K562 (cell line): Measurements from ENCODE around the gene BMP15. TPM values are rescaled to one million over a fixed set of nuclear protein-coding genes. Genes with fewer than 3 reads are reported as not detected.

ENCODE experiments used
- ATAC-seq: fragments of 200-7000 bp; cut with Tn5 transposase; 3 replicates; pipeline ENCODE4 v1.9.1; 2020; ENCODE audit warnings: moderate library complexity
- BruUV-seq: library from RNA; stranded (reverse); fragments of 400-500 nt; replicated peaks from 2 replicates; lab custom pipeline; 2021; lab: Mats Ljungman, UMichigan
- CTCF ChIA-PET: fragments of 300-600 bp; formaldehyde crosslinking; extraction: SDS; loops from one replicate; lab custom pipeline; 2021; ENCODE audit warnings: low intra/inter-chr PET ratio; lab: Yijun Ruan, JAX
- POLR2A ChIA-PET: fragments of 300-600, 350-650 bp; sonication (Branson Sonifier 250); formaldehyde crosslinking; extraction: SDS; loops from one replicate; lab custom pipeline; 2021; ENCODE audit warnings: antibody characterized with exemption, inconsistent platforms; lab: Yijun Ruan, JAX
- DNase-seq, 4 experiments: peaks; one replicate each; pipeline versions ENCODE4 v3.0.0 to v3.0.0-alpha.2; 2011 to 2018; ENCODE audit warnings: low spot score in 3 of 4, mixed read lengths in 3 of 4; ENCODE audit errors: extremely low read depth in 1 of 4
- FAIRE-seq: peaks from 2 replicates; lab custom pipeline; 2011; peaks lifted over from hg19 to GRCh38; lab: Jason Lieb, UNC
- H2AFZ ChIP-seq: 2 replicates; pipeline ENCODE4 v1.6.0; 2011; ENCODE audit warnings: low read depth, low read length, control low read depth, inconsistent platforms
- H3K27ac ChIP-seq: fragments of 200-600 bp; 3 replicates; pipeline ENCODE4 v1.8.0; 2011; ENCODE audit warnings: low read depth, mild to moderate bottlenecking, control low read depth, inconsistent platforms, low read length, moderate library complexity, mixed read lengths; ENCODE audit errors: extremely low read depth
- H3K27me3 ChIP-seq, 2 experiments: fragments of 300-600 bp in 1 of 2; 2 replicates in 1 of 2; 3 replicates in 1 of 2; pipeline versions ENCODE4 v1.6.0 to v1.8.0; 2011; ENCODE audit warnings: inconsistent platforms in 2 of 2, low read length in 2 of 2, mild to moderate bottlenecking in 1 of 2, mixed read lengths in 1 of 2, moderate library complexity in 1 of 2; ENCODE audit not compliant: control insufficient read depth in 2 of 2, insufficient read depth in 2 of 2
- H3K36me3 ChIP-seq: fragments of 300-600 bp; 3 replicates; pipeline ENCODE4 v1.8.0; 2011; ENCODE audit warnings: mild to moderate bottlenecking, low read length, inconsistent platforms; ENCODE audit not compliant: control insufficient read depth, insufficient read depth
- H3K4me1 ChIP-seq, 2 experiments: fragments of 200-600 bp in 1 of 2; replicated peaks in 1 of 2; 2 replicates in 1 of 2; 3 replicates in 1 of 2; pipeline versions ENCODE4 v1.5.1 to v1.8.0; 2011; ENCODE audit warnings: inconsistent platforms in 2 of 2, low read length in 2 of 2, mild to moderate bottlenecking in 1 of 2, mixed read lengths in 1 of 2, moderate library complexity in 1 of 2; ENCODE audit not compliant: control insufficient read depth in 2 of 2, insufficient read depth in 2 of 2
- H3K4me2 ChIP-seq: 2 replicates; pipeline ENCODE4 v1.6.1; 2011; ENCODE audit warnings: low read length, control low read depth, inconsistent platforms, mixed read lengths; ENCODE audit not compliant: insufficient read depth
- H3K4me3 ChIP-seq: fragments of 200-600 bp; sonication (generic), shearing (Covaris generic); 2 replicates; pipeline ENCODE4 v1.5.1; 2016; ENCODE audit warnings: control low read depth, inconsistent platforms
- H3K79me2 ChIP-seq: fragments of 200-600 bp; 3 replicates; pipeline ENCODE4 v1.8.0; 2011; ENCODE audit warnings: low read length, inconsistent platforms; ENCODE audit not compliant: control insufficient read depth, insufficient read depth
- H3K9ac ChIP-seq, 2 experiments: 2 replicates each; pipeline versions ENCODE4 v1.6.0 to v1.6.1; 2011; ENCODE audit warnings: low read depth in 2 of 2, low read length in 2 of 2, control low read depth in 1 of 2, inconsistent platforms in 1 of 2, mild to moderate bottlenecking in 1 of 2, mixed read lengths in 1 of 2; ENCODE audit not compliant: insufficient read depth in 1 of 2
- H3K9me1 ChIP-seq: one replicate; pipeline ENCODE4 v1.6.0; 2011; ENCODE audit warnings: inconsistent platforms, mild to moderate bottlenecking, low read length, moderate library complexity; ENCODE audit not compliant: control insufficient read depth, insufficient read depth
- H3K9me3 ChIP-seq: replicated peaks from 2 replicates; pipeline ENCODE4 v1.5.1; 2011; ENCODE audit warnings: low read depth, low read length, inconsistent platforms; ENCODE audit not compliant: control insufficient read depth, insufficient read depth
- H4K20me1 ChIP-seq: replicated peaks from 2 replicates; pipeline ENCODE4 v1.6.1; 2011; ENCODE audit warnings: low read length, inconsistent platforms, mixed read lengths; ENCODE audit not compliant: control insufficient read depth, insufficient read depth
- CREM ChIP-seq: IDR thresholded peaks from 2 replicates; pipeline ENCODE4 v1.6.1; 2014; ENCODE audit warnings: antibody characterized with exemption, low read depth
- ELK1 ChIP-seq: sonication (generic); formaldehyde crosslinking; IDR thresholded peaks from 2 replicates; pipeline ENCODE4 v1.8.1; 2022; ENCODE audit warnings: missing genetic modification reagents
- GATA2 ChIP-seq: sonication (generic); formaldehyde crosslinking; IDR thresholded peaks from 2 replicates; pipeline ENCODE4 v1.4.0; 2020; ENCODE audit warnings: mild to moderate bottlenecking, missing genetic modification reagents
- HDAC3 ChIP-seq: fragments of 450-650 bp; IDR thresholded peaks from 2 replicates; pipeline ENCODE4 v1.6.1; 2018; ENCODE audit warnings: borderline replicate concordance, mild to moderate bottlenecking, moderate library complexity; ENCODE audit not compliant: partially characterized antibody
- TCF7 ChIP-seq: sonication (generic); IDR thresholded peaks from 2 replicates; pipeline ENCODE4 v1.6.1; 2016; ENCODE audit warnings: antibody characterized with exemption, borderline replicate concordance
- ZFP36 ChIP-seq: fragments of 150-350 bp; IDR thresholded peaks from 2 replicates; pipeline ENCODE4 v1.6.1; 2018; ENCODE audit warnings: low read length, low read depth; ENCODE audit not compliant: partially characterized antibody
- WGBS: fragments of 100-300 bp; shearing (Covaris generic); methylation state at CpG from one replicate; pipeline ENCODE4 v1.1.6; 2016; ENCODE audit warnings: low coverage, mixed read lengths; ENCODE audit not compliant: insufficient coverage; ENCODE audit errors: missing lambda C conversion rate; 5-methylcytosine and 5-hydroxymethylcytosine counted together
- in situ Hi-C: fragments of 300-500 bp; cut with MboI; formaldehyde crosslinking; loops from 4 replicates; pipeline ENCODE4 v1.15.0; 2018; ENCODE audit warnings: inconsistent platforms, mixed read lengths
- intact Hi-C: fragments of 100-400 bp; cut with micrococcal nuclease; formaldehyde crosslinking; loops from 2 replicates; pipeline ENCODE4 v1.14.2; 2022
- polyA plus RNA-seq, 8 experiments: library from polyadenylated mRNA; depleted of rRNA in 4 of 8; stranded (reverse) in 5 of 8; unstranded in 3 of 8; fragments of >200 nt; fragmentation: Nextera tagmentation in 2 of 8; fragmentation: Illumina TruSeq in 1 of 8; extraction: Ambion mirVana in 2 of 8; extraction: Trizol in 1 of 8; gene quantifications; 2 replicates each; pipeline versions ENCODE4 v1.2.1 to v1.2.3, GENCODE V29; 2011 to 2014; ENCODE audit warnings: inconsistent platforms in 1 of 8, missing spikeins in 1 of 8
- total RNA-seq, 7 experiments: library from RNA; depleted of rRNA in 6 of 7; stranded (reverse); fragments of >200 nt in 6 of 7; fragmentation: Illumina TruSeq in 2 of 7; extraction: Trizol in 2 of 7; gene quantifications; 2 replicates each; pipeline versions ENCODE4 v1.2.1 to v1.2.3, GENCODE V29; 2011 to 2021; ENCODE audit warnings: low replicate concordance in 1 of 7

BMP15 gene
- total and polyA plus RNA-seq, 9 of the 15 experiments (the other 6 are each of a cell fraction or from before 2014, with no cell fraction given) = not detected

DNA sequence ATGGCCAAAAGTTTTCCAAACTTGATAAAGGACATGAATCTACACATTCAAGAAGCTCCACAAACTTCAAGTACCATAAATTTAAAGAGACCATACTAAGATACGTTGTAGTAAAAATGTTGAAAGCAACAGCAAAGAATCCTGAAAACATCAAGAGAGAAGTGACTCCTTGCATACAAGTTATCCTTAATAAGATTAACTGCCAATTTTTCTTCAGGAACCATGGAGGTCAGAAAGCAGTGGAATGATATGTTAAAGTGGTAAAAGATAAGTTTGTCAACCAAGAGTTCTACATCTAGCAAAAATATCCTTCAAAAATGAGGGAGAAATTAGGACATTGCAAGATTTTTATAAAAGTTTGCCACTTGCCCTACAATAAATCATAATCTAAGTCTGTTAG lies 43.3 kb downstream of the BMP15 start (continued):
- no peak for TF ChIP-seq ELK1 (CRISPR knock-in tag)
- TF ChIP-seq ZFP36 = no peak
- TF ChIP-seq HDAC3 = no peak
- TF ChIP-seq TCF7 = no peak

- no peak overlapping the region for H2AFZ ChIP-seq
- CTCF ChIA-PET = no interaction called here
- TF ChIP-seq CREM (no peak), GATA2 (no peak)
- TF ChIP-seq, all 486 proteins: peak for 0
- no peaks in the 10 kb centered on the region for H3K4me1 ChIP-seq
- POLR2A ChIA-PET = no interaction called here
- H4K20me1 ChIP-seq = no peaks in the 10 kb centered on the region
- DNase-seq (no peak), FAIRE-seq (no peak), ATAC-seq (no peak)
- H3K36me3 ChIP-seq = no peaks in the 10 kb centered on the region
- H3K9ac ChIP-seq = no peak overlapping the region
- no peak overlapping the region for H3K4me3 ChIP-seq
- H3K79me2 ChIP-seq = no peaks in the 10 kb centered on the region
- H3K27me3 ChIP-seq = no peaks in the 10 kb centered on the region
- intact Hi-C loops (no loop called here), in situ Hi-C loops (no loop called here)
- H3K27ac ChIP-seq = no peak overlapping the region
- H3K4me2 ChIP-seq = no peak overlapping the region
- WGBS = 0% methylated on average over 3 of the region's 3 CpGs
- no peaks in the 10 kb centered on the region for H3K9me3 ChIP-seq
- no peaks in the 10 kb centered on the region for H3K9me1 ChIP-seq
- BruUV-seq = no TSS peak
These were observed 51.6 kb downstream of the BMP15 start for GRCh38 chrX:50962156-50962555.
